HG02870 (cell line): ENCODE results near the gene PSORS1C2.
"Not testable (repeated sequence)": the region's sequence is repeated elsewhere in the genome, so short reads cannot be mapped to it uniquely, and the experiment has no call there.

Experiments
- ATAC-seq: cut with Tn5 transposase; IDR thresholded peaks from one replicate; pipeline ENCODE4 v1.9.1; 2021; ENCODE audit warnings: mild to moderate bottlenecking, moderate library complexity; ENCODE audit not compliant: unreplicated experiment

The PSORS1C2 gene

GRCh38 chr6:31138982-31139381 lies at the start of gene PSORS1C2:
Gene PSORS1C2 (minus strand): TSS chr6:31139066. CDS start chr6:31139026, 40 bp downstream.
- ATAC-seq: no peak

- no peak for ATAC-seq
Observed at GRCh38 chr6:31187780-31188194, 48.9 kb upstream of the PSORS1C2 start.

- no peak for ATAC-seq
Observed at GRCh38 chr6:31186052-31186734, 47.3 kb upstream of the PSORS1C2 start.

- not testable (repeated sequence) for ATAC-seq
Observed at GRCh38 chr6:31185695-31186051, 46.8 kb upstream of the PSORS1C2 start.

- ATAC-seq: not testable (repeated sequence)
Observed at GRCh38 chr6:31183859-31184258, 45.0 kb upstream of the PSORS1C2 start.

GRCh38 chr6:31183287-31183686 lies 44.4 kb upstream of the PSORS1C2 start:
- ATAC-seq: not testable (repeated sequence)

- peak; percentile 54 for ATAC-seq
Observed at GRCh38 chr6:31180500-31180899, 41.6 kb upstream of the PSORS1C2 start.

- no peak for ATAC-seq
Observed at GRCh38 chr6:31179896-31180295, 41.0 kb upstream of the PSORS1C2 start.

- ATAC-seq: no peak
Observed at GRCh38 chr6:31179042-31179386, 40.1 kb upstream of the PSORS1C2 start.

GRCh38 chr6:31178143-31179041 lies 39.5 kb upstream of the PSORS1C2 start:
- ATAC-seq: no peak

- no peak for ATAC-seq
Observed at GRCh38 chr6:31175971-31176370, 37.1 kb upstream of the PSORS1C2 start.

- ATAC-seq: no peak
Observed at GRCh38 chr6:31174378-31174777, 35.5 kb upstream of the PSORS1C2 start.

GRCh38 chr6:31173406-31173805 lies 34.5 kb upstream of the PSORS1C2 start:
- no peak for ATAC-seq

- no peak for ATAC-seq
Observed at GRCh38 chr6:31172973-31173384, 34.1 kb upstream of the PSORS1C2 start.

GRCh38 chr6:31171931-31172905 lies 33.4 kb upstream of the PSORS1C2 start:
- no peak for ATAC-seq

GRCh38 chr6:31170987-31171671 lies 32.3 kb upstream of the PSORS1C2 start:
- ATAC-seq: no peak

- no peak for ATAC-seq
Observed at GRCh38 chr6:31170600-31170881, 31.7 kb upstream of the PSORS1C2 start, which contains the start of gene POU5F1. Gene POU5F1 (minus strand): TSS chr6:31170682. CDS start chr6:31170620, 62 bp downstream.

- ATAC-seq: not testable (repeated sequence)
Observed at GRCh38 chr6:31169858-31170599, 31.2 kb upstream of the PSORS1C2 start.

- no peak for ATAC-seq
Observed at GRCh38 chr6:31169123-31169857, 30.4 kb upstream of the PSORS1C2 start.
